ENCODE results near the gene BUB1B.

DNA sequence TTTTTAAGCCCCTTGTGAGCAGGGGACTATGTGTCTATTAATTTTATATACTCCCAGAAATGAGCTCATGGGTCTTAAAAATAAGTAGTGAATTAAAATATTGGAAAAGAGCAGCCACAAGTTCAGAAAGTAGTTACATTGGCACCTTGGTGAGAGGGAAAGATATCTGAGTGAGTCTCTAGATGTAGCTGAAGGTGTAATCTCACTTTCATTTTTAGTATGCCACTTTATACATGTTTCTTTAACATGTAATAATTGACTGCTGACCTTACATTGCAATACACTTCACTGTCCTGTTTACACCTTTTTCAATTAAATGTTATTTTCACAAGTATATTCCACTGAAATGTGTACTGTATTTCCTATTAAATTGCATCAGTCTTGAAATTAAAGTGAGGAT, 65.9 kb downstream of the BUB1B start:
- TF ChIP-seq, protein P1, sequence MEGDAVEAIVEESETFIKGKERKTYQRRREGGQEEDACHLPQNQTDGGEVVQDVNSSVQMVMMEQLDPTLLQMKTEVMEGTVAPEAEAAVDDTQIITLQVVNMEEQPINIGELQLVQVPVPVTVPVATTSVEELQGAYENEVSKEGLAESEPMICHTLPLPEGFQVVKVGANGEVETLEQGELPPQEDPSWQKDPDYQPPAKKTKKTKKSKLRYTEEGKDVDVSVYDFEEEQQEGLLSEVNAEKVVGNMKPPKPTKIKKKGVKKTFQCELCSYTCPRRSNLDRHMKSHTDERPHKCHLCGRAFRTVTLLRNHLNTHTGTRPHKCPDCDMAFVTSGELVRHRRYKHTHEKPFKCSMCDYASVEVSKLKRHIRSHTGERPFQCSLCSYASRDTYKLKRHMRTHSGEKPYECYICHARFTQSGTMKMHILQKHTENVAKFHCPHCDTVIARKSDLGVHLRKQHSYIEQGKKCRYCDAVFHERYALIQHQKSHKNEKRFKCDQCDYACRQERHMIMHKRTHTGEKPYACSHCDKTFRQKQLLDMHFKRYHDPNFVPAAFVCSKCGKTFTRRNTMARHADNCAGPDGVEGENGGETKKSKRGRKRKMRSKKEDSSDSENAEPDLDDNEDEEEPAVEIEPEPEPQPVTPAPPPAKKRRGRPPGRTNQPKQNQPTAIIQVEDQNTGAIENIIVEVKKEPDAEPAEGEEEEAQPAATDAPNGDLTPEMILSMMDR (IDR thresholded peaks at IDR 0.05): no peak
- no peak for TF ChIP-seq ZFX (IDR thresholded peaks at IDR 0.05; ENCODE audit: borderline replicate concordance)
